GM12878 (cell line): Measurements from ENCODE around the gene ATG9A. TPM values are rescaled to one million over a fixed set of nuclear protein-coding genes. Genes with fewer than 3 reads are reported as not detected.

Experiments used
- ATF7 ChIP-seq: fragments of 450-650 bp; IDR thresholded peaks from 2 replicates; pipeline ENCODE4 v1.6.1; 2016; ENCODE audit warnings: low read depth, mild to moderate bottlenecking
- CHD2 ChIP-seq: IDR thresholded peaks from 2 replicates; pipeline ENCODE4 v1.6.1; 2011; ENCODE audit warnings: low read depth, low read length, improper control_type of control experiment, borderline replicate concordance
- CHD4 ChIP-seq: fragments of 200-600 bp; sonication (generic); IDR thresholded peaks from 2 replicates; pipeline ENCODE4 v1.6.1; 2016; ENCODE audit warnings: mild to moderate bottlenecking
- FOXM1 ChIP-seq: IDR thresholded peaks from 2 replicates; pipeline ENCODE4 v1.6.1; 2012; ENCODE audit warnings: low read depth, mild to moderate bottlenecking, inconsistent platforms, low read length, moderate library complexity
- GATAD2B ChIP-seq: fragments of 450-650 bp; conservative IDR thresholded peaks from 2 replicates; pipeline ENCODE4 v1.6.1; 2017; ENCODE audit warnings: low read depth, mild to moderate bottlenecking, moderate library complexity
- KDM1A ChIP-seq: fragments of 200-600 bp; sonication (generic); IDR thresholded peaks from 2 replicates; pipeline ENCODE4 v1.6.1; 2016; ENCODE audit warnings: borderline replicate concordance
- MEF2A ChIP-seq: IDR thresholded peaks from 2 replicates; pipeline ENCODE4 v1.6.1; 2011; ENCODE audit warnings: low read depth, mild to moderate bottlenecking, low read length, moderate library complexity; ENCODE audit not compliant: insufficient read depth
- NBN ChIP-seq: fragments of 450-650 bp; IDR thresholded peaks from 2 replicates; pipeline ENCODE4 v1.6.1; 2016
- NFXL1 ChIP-seq: fragments of 450-650 bp; IDR thresholded peaks from 2 replicates; pipeline ENCODE4 v1.6.1; 2017; ENCODE audit warnings: antibody characterized with exemption, mild to moderate bottlenecking, borderline replicate concordance
- NFYA ChIP-seq: IDR thresholded peaks from 2 replicates; pipeline ENCODE4 v1.6.1; 2011; ENCODE audit warnings: low read depth, mild to moderate bottlenecking, low read length, improper control_type of control experiment, borderline replicate concordance
- NFYB ChIP-seq: IDR thresholded peaks from 2 replicates; pipeline ENCODE4 v1.6.1; 2011; ENCODE audit warnings: low read depth, mild to moderate bottlenecking, low read length, improper control_type of control experiment, moderate library complexity; ENCODE audit not compliant: insufficient read depth
- POLR2A ChIP-seq: IDR thresholded peaks from 2 replicates; pipeline ENCODE4 v1.6.1; 2011; ENCODE audit warnings: low read depth, mild to moderate bottlenecking, low read length
- SIX5 ChIP-seq: IDR thresholded peaks from 2 replicates; pipeline ENCODE4 v1.6.1; 2011; ENCODE audit warnings: mild to moderate bottlenecking, low read depth, low read length, moderate library complexity; ENCODE audit not compliant: severe bottlenecking
- SMAD5 ChIP-seq: IDR thresholded peaks from 2 replicates; pipeline ENCODE4 v1.6.1; 2016; ENCODE audit warnings: antibody characterized with exemption, low read depth
- SREBF1 ChIP-seq: IDR thresholded peaks from 2 replicates; pipeline ENCODE4 v1.6.1; 2012; ENCODE audit warnings: mild to moderate bottlenecking, low read length
- TAF1 ChIP-seq: IDR thresholded peaks from 2 replicates; pipeline ENCODE4 v1.6.1; 2011; ENCODE audit warnings: mild to moderate bottlenecking, low read depth, low read length, borderline replicate concordance
- TCF12 ChIP-seq: IDR thresholded peaks from 2 replicates; pipeline ENCODE4 v1.6.1; 2011; ENCODE audit warnings: low read depth, mild to moderate bottlenecking, low read length
- ZNF217 ChIP-seq: fragments of 450-650 bp; IDR thresholded peaks from 2 replicates; pipeline ENCODE4 v1.6.1; 2017; ENCODE audit warnings: antibody characterized with exemption, mild to moderate bottlenecking
- ZNF687 ChIP-seq: fragments of 450-650 bp; IDR thresholded peaks from 2 replicates; pipeline ENCODE4 v1.6.1; 2017; ENCODE audit warnings: mild to moderate bottlenecking, moderate library complexity
- ZSCAN29 ChIP-seq: fragments of 450-650 bp; IDR thresholded peaks from 2 replicates; pipeline ENCODE4 v1.6.1; 2017; ENCODE audit warnings: mild to moderate bottlenecking, moderate library complexity
- ZZZ3 ChIP-seq: IDR thresholded peaks from 2 replicates; pipeline ENCODE4 v1.6.1; 2011; ENCODE audit warnings: low read depth; ENCODE audit not compliant: control insufficient read depth, insufficient read length
- polyA plus RNA-seq, 11 experiments: library from polyadenylated mRNA; depleted of rRNA in 4 of 11; unstranded in 6 of 11; stranded (reverse) in 5 of 11; fragments of >200 nt; fragmentation: Nextera tagmentation in 4 of 11; fragmentation: Illumina TruSeq in 1 of 11; extraction: Ambion mirVana in 4 of 11; extraction: Trizol in 1 of 11; gene quantifications; 1 replicate in 1 of 11; 2 replicates in 10 of 11; pipeline versions ENCODE4 v1.2.1 to v1.2.3, GENCODE V29; 2011 to 2016; ENCODE audit warnings: inconsistent platforms in 2 of 11, missing spikeins in 2 of 11, low read depth in 1 of 11
- total RNA-seq, 4 experiments: library from RNA; depleted of rRNA in 3 of 4; stranded (reverse); fragments of >200 nt in 3 of 4; fragmentation: Illumina TruSeq in 1 of 4; extraction: Trizol in 1 of 4; gene quantifications; 2 replicates each; pipeline versions ENCODE4 v1.2.1 to v1.2.3, GENCODE V29; 2013 to 2021
- TF ChIP-seq, protein P1 (sequence below): IDR thresholded peaks from 2 replicates; pipeline ENCODE4 v1.6.1; 2011; ENCODE audit warnings: low read depth, low read length, improper control_type of control experiment, borderline replicate concordance
- TF ChIP-seq, protein P2 (sequence below): IDR thresholded peaks from 2 replicates; pipeline ENCODE4 v1.6.1; 2012; ENCODE audit warnings: mild to moderate bottlenecking, low read depth, low read length

The ATG9A gene
- total and polyA plus RNA-seq, 10 of the 15 experiments (the other 5 are each of a cell fraction or from before 2014, with no cell fraction given): 0.16 to 37.5 (median 14.6) TPM; not detected in 1

DNA sequence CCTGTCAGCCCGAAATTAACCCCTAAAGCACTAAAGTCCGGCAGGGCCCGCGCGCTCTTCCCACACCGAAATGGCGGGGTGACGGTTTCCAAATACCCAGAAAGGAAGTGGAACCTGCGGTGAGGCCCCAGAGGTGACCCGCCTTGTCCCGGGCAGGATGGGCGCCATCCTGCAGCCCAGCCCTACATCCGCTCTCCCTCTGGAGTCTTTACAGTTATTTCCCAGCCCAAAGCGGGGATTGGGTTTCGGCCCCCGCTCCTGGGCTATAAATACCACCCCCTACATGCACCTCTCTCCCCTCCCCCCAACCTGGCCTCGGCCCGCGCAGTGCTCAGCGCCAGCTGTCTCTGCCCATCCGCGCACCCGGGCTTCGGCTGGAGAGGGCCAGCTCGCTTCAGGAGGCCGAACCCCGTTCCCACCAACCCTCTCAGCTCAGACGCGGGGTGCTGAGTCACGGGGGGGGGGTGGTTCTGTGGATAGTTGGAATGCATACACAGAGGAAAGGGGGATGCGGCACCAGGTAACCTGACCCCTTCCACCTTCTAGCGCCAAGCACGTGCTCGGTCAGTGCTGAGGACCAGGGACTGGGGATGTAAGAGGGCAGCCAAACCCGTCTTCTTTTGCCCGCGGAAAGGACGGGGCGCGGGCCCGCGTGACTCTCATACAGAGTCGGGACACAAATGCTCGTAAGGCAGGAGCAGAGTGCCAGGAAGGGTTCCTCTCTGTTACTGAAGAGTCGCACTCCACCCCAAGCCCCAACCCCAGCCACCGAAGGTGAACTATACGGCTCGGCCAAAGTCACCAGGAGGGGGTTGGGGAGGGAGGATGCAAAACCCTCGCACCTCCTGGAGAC lies 23.7 kb upstream of the ATG9A start, which contains the start of gene TUBA4B (continued):
- TF ChIP-seq FOXM1: no peak
- TF ChIP-seq TCF12: no peak
- TF ChIP-seq ZNF217: no peak
- TF ChIP-seq NBN: peak; percentile 55
- TF ChIP-seq NFYA: no peak
- TF ChIP-seq TAF1: no peak
- TF ChIP-seq SMAD5: no peak
- TF ChIP-seq NFYB: no peak
- TF ChIP-seq GATAD2B: no peak
- TF ChIP-seq SIX5: no peak
- no peak for TF ChIP-seq ZZZ3
- TF ChIP-seq ATF7: no peak
- TF ChIP-seq ZSCAN29: no peak
- no peak; the same call in 1 of the 2 replicates for TF ChIP-seq CHD2
- TF ChIP-seq, protein P1, sequence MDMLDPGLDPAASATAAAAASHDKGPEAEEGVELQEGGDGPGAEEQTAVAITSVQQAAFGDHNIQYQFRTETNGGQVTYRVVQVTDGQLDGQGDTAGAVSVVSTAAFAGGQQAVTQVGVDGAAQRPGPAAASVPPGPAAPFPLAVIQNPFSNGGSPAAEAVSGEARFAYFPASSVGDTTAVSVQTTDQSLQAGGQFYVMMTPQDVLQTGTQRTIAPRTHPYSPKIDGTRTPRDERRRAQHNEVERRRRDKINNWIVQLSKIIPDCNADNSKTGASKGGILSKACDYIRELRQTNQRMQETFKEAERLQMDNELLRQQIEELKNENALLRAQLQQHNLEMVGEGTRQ: no peak
- no peak for TF ChIP-seq CHD4
- TF ChIP-seq, protein P2, sequence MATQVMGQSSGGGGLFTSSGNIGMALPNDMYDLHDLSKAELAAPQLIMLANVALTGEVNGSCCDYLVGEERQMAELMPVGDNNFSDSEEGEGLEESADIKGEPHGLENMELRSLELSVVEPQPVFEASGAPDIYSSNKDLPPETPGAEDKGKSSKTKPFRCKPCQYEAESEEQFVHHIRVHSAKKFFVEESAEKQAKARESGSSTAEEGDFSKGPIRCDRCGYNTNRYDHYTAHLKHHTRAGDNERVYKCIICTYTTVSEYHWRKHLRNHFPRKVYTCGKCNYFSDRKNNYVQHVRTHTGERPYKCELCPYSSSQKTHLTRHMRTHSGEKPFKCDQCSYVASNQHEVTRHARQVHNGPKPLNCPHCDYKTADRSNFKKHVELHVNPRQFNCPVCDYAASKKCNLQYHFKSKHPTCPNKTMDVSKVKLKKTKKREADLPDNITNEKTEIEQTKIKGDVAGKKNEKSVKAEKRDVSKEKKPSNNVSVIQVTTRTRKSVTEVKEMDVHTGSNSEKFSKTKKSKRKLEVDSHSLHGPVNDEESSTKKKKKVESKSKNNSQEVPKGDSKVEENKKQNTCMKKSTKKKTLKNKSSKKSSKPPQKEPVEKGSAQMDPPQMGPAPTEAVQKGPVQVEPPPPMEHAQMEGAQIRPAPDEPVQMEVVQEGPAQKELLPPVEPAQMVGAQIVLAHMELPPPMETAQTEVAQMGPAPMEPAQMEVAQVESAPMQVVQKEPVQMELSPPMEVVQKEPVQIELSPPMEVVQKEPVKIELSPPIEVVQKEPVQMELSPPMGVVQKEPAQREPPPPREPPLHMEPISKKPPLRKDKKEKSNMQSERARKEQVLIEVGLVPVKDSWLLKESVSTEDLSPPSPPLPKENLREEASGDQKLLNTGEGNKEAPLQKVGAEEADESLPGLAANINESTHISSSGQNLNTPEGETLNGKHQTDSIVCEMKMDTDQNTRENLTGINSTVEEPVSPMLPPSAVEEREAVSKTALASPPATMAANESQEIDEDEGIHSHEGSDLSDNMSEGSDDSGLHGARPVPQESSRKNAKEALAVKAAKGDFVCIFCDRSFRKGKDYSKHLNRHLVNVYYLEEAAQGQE: no peak
- no peak for TF ChIP-seq SREBF1
- no peak for TF ChIP-seq KDM1A
- no peak for TF ChIP-seq ZNF687
- TF ChIP-seq POLR2A: peak; percentile 62; the same call in 1 of the 2 replicates
- no peak for TF ChIP-seq MEF2A
- TF ChIP-seq NFXL1: no peak
